NK-92 (cell line): ENCODE results near the gene EPC2.
"Not testable (repeated sequence)": the region's sequence is repeated elsewhere in the genome, so short reads cannot be mapped to it uniquely, and the experiment has no call there.

ENCODE experiments used
- DNase-seq: peaks from one replicate; lab custom pipeline; 2025; ENCODE audit not compliant: unreplicated experiment; lab: John Stamatoyannopoulos, UW

Gene EPC2

GRCh38 chr2:148642112-148642744, 2.3 kb upstream of the EPC2 start:
- no peak for DNase-seq

- DNase-seq, result no peak
Observed at GRCh38 chr2:148642891-148643416, 1.6 kb upstream of the EPC2 start.

GRCh38 chr2:148643421-148643820, 1.1 kb upstream of the EPC2 start:
- no peak for DNase-seq

- peak; percentile 57 for DNase-seq
Observed at GRCh38 chr2:148644883-148645538, 460 bp downstream of the EPC2 start.

GRCh38 chr2:148645539-148646230, 1.1 kb downstream of the EPC2 start:
- no peak for DNase-seq

- no peak for DNase-seq
Observed at GRCh38 chr2:148646231-148646559, 1.6 kb downstream of the EPC2 start.

GRCh38 chr2:148647711-148648110, 3.2 kb downstream of the EPC2 start:
- not testable (repeated sequence) for DNase-seq

GRCh38 chr2:148649936-148650335, 5.4 kb downstream of the EPC2 start:
- no peak for DNase-seq

- no peak for DNase-seq
Observed at GRCh38 chr2:148650881-148651280, 6.3 kb downstream of the EPC2 start.

GRCh38 chr2:148651972-148652371, 7.4 kb downstream of the EPC2 start:
- DNase-seq, result no peak

- DNase-seq, result no peak
Observed at GRCh38 chr2:148653437-148653836, 8.9 kb downstream of the EPC2 start.

GRCh38 chr2:148654435-148654834, 9.9 kb downstream of the EPC2 start:
- DNase-seq, result no peak

- no peak for DNase-seq
Observed at GRCh38 chr2:148656516-148656915, 12.0 kb downstream of the EPC2 start.

GRCh38 chr2:148658807-148659722, 14.5 kb downstream of the EPC2 start:
- DNase-seq, result no peak

GRCh38 chr2:148660999-148661398, 16.4 kb downstream of the EPC2 start:
- no peak for DNase-seq

- not testable (repeated sequence) for DNase-seq
Observed at GRCh38 chr2:148662332-148662731, 17.8 kb downstream of the EPC2 start.

- no peak for DNase-seq
Observed at GRCh38 chr2:148664229-148664628, 19.7 kb downstream of the EPC2 start.

GRCh38 chr2:148666555-148666954, 22.0 kb downstream of the EPC2 start:
- no peak for DNase-seq

- DNase-seq, result no peak
Observed at GRCh38 chr2:148667113-148667836, 22.7 kb downstream of the EPC2 start.

- DNase-seq, result no peak
Observed at GRCh38 chr2:148670773-148671172, 26.2 kb downstream of the EPC2 start.
